HG03565 (cell line): ENCODE measurements around the gene HINT3.
"Not testable (repeated sequence)": the region's sequence is repeated elsewhere in the genome, so short reads cannot be mapped to it uniquely, and the experiment has no call there.

Source experiments
- ATAC-seq: cut with Tn5 transposase; IDR thresholded peaks from one replicate; pipeline ENCODE4 v1.9.1; 2021; ENCODE audit warnings: mild to moderate bottlenecking, moderate library complexity; ENCODE audit not compliant: unreplicated experiment

Gene HINT3

GRCh38 chr6:125961117-125961516 lies 4.5 kb downstream of the HINT3 start:
- ATAC-seq = no peak

GRCh38 chr6:125962900-125963497 lies 6.4 kb downstream of the HINT3 start:
- no peak for ATAC-seq

GRCh38 chr6:125963817-125964216 lies 7.2 kb downstream of the HINT3 start:
- no peak for ATAC-seq

GRCh38 chr6:125966569-125966968 lies 10.0 kb downstream of the HINT3 start:
- ATAC-seq = no peak

GRCh38 chr6:125968493-125968892 lies 11.9 kb downstream of the HINT3 start:
- no peak for ATAC-seq

GRCh38 chr6:125970760-125971159 lies 14.2 kb downstream of the HINT3 start:
- ATAC-seq = no peak

GRCh38 chr6:125972478-125972877 lies 15.9 kb downstream of the HINT3 start:
- not testable (repeated sequence) for ATAC-seq

GRCh38 chr6:125974214-125974866 lies 17.8 kb downstream of the HINT3 start:
- peak; percentile 74 for ATAC-seq

GRCh38 chr6:125979101-125979500 lies 22.5 kb downstream of the HINT3 start:
- no peak for ATAC-seq

- ATAC-seq = no peak
Observed at GRCh38 chr6:125981571-125982185, 25.1 kb downstream of the HINT3 start.

GRCh38 chr6:125983246-125983945 lies 26.8 kb downstream of the HINT3 start:
- ATAC-seq = no peak

- no peak for ATAC-seq
Observed at GRCh38 chr6:125984311-125984710, 27.7 kb downstream of the HINT3 start.

- ATAC-seq = no peak
Observed at GRCh38 chr6:125985522-125985921, 29.0 kb downstream of the HINT3 start.

- no peak for ATAC-seq
Observed at GRCh38 chr6:125985979-125986300, 29.4 kb downstream of the HINT3 start.

GRCh38 chr6:125986301-125987025 lies 29.9 kb downstream of the HINT3 start, which contains the start of gene TRMT11:
Gene TRMT11, plus strand, starts transcription at chr6:125986540. Its CDS starts 11 bp downstream, at chr6:125986551.
- ATAC-seq = peak; percentile 95

- peak; percentile 37 for ATAC-seq
Observed at GRCh38 chr6:125987026-125987617, 30.6 kb downstream of the HINT3 start.

- no peak for ATAC-seq
Observed at GRCh38 chr6:125988280-125988679, 31.7 kb downstream of the HINT3 start.

- no peak for ATAC-seq
Observed at GRCh38 chr6:125989631-125990030, 33.1 kb downstream of the HINT3 start.

GRCh38 chr6:125991653-125992052 lies 35.1 kb downstream of the HINT3 start:
- ATAC-seq = no peak

- no peak for ATAC-seq
Observed at GRCh38 chr6:125994670-125995488, 38.3 kb downstream of the HINT3 start.
